Fibroblast of mammary gland (primary cell): ENCODE results near the gene KRTAP19-4.
A peak's percentile ranks its signal among the peaks of the same experiment; 100 is the strongest.

Experiments
- DNase-seq: peaks from one replicate; pipeline ENCODE4 v3.0.0-alpha.2; 2010; ENCODE audit warnings: low read depth
- H3K4me3 ChIP-seq: 2 replicates; pipeline ENCODE4 v1.5.1; 2011; ENCODE audit warnings: low read depth, mild to moderate bottlenecking, low read length, moderate library complexity; ENCODE audit not compliant: control insufficient read depth
- CTCF ChIP-seq: conservative IDR thresholded peaks from 2 replicates; pipeline ENCODE4 v1.5.1; 2011; ENCODE audit warnings: low read depth, low read length, inconsistent platforms; ENCODE audit not compliant: control insufficient read depth, insufficient read depth

The KRTAP19-4 gene

GRCh38 chr21:30468900-30469714 lies 27.9 kb downstream of the KRTAP19-4 start:
- no peak for TF ChIP-seq CTCF
- no peak for DNase-seq

GRCh38 chr21:30463713-30464112 lies 33.3 kb downstream of the KRTAP19-4 start:
- peak; percentile 2 for DNase-seq
- peak; percentile 52 for TF ChIP-seq CTCF
- H3K4me3 ChIP-seq: no peak overlapping the region

More at GRCh38 chr21:30468900-30469714, 27.9 kb downstream of the KRTAP19-4 start:
- no peak overlapping the region for H3K4me3 ChIP-seq

GRCh38 chr21:30448514-30448913 lies 48.5 kb downstream of the KRTAP19-4 start:
- H3K4me3 ChIP-seq: no peak overlapping the region
- TF ChIP-seq CTCF: no peak
- DNase-seq: no peak

- H3K4me3 ChIP-seq: no peak overlapping the region
- no peak for DNase-seq
- no peak for TF ChIP-seq CTCF
Measured at GRCh38 chr21:30447056-30447455, 49.9 kb downstream of the KRTAP19-4 start.
